ENCODE results near the gene BTBD19.
A peak's percentile ranks its signal among the peaks of the same experiment; 100 is the strongest.
"Not testable (repeated sequence)": the region's sequence is repeated elsewhere in the genome, so short reads cannot be mapped to it uniquely, and the experiment has no call there.

Gene BTBD19

DNA sequence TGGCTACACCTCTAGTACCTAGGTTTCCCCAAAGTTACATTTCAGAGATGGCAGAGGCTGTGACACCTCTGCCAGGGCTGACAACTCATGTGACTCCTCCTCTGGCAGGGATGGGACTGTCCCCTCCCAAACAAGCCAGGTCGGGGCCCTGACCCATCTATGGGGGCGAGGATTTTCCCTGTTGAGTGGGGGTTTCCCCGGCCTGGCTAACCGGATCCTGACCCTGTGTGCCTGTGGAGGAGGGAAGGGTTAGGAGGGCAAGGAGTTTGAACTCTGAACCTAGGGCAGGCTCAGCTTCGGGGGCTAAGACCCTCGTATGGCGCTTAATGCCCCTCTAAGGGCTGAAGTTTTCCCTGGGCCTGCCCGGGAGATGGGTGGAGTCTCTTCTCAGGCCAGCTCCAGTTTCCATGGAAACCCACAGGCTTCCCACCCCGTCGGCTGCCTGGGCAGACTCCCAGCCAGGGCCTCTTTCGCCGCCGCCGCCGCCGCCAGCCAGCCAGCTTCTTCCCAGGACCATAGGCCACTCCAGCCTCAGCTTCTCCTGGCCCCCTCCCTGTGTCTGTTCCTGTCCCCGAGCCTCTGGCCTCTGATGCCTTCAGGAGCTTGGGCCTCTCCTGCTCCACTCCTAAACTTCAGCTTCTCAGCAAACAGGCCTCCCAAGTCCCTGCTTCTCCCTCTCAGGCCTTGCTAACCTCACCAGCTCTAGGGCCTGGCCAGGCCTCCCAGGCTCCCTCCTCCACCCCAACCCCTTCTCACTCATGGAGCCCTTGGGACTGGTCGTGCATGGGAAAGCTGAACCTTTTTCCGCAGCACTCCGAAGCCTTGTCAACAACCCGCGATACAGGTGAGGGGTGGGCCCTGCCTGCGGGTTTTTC, at the start of gene BTBD19:
Gene BTBD19 (plus strand): TSS at position 461 of the 875 bp plus-strand sequence. CDS start 298 bp downstream, at position 759.
- Histone ChIP-seq H3K9ac (ENCODE audit: insufficient read length, low read depth) (peak within 1 kb of the TSS; percentile 84), H3K36me3 (ENCODE audit: insufficient read depth, insufficient read length, low read length) (peaks cover 47% of the 10 kb centered on the region), H3K27me3 (ENCODE audit: insufficient read depth, insufficient read length) (no peaks in the 10 kb centered on the region), H3K4me1 (ENCODE audit: insufficient read depth, insufficient read length) (peaks cover 51% of the 10 kb centered on the region), H3K9me3 (ENCODE audit: insufficient read depth, low read length) (no peaks in the 10 kb centered on the region), H3K4me3 (ENCODE audit: insufficient read length, low read depth) (peak within 1 kb of the TSS; percentile 16)
- DNase-seq (ENCODE audit: low read depth, low spot score) = peak; percentile 80
- TF ChIP-seq SUZ12 (IDR thresholded peaks at IDR 0.05; ENCODE audit: extremely low read depth, insufficient read depth, insufficient read length) = no peak
- TF ChIP-seq YY1 (IDR thresholded peaks at IDR 0.05; ENCODE audit: insufficient read depth, insufficient read length) = no peak
- TF ChIP-seq ZNF274 (IDR thresholded peaks at IDR 0.05; ENCODE audit: low read depth, low read length) = no peak

DNA sequence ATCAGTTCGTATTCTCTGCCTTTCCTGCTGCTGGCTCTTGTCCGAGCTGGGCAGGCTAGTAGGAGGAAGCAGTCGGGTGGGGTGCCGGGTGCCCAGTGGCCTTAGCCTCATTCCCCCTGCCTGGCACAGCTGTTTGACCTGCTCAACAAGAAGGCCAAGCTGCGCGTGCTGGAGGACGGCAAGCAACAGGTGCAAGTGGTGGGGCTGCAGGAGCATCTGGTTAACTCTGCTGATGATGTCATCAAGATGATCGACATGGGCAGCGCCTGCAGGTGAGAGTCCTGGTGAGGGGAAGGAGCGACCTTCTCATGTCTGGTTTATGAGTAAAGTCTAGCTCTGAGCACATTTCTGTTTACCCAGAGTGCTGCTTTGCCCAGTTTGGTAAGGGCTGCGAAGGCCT, 49.2 kb upstream of the BTBD19 start:
- TF ChIP-seq ZNF274 (IDR thresholded peaks at IDR 0.05; ENCODE audit: low read depth, low read length) = no peak
- TF ChIP-seq YY1 (IDR thresholded peaks at IDR 0.05; ENCODE audit: insufficient read depth, insufficient read length) = no peak
- no peak for TF ChIP-seq SUZ12 (IDR thresholded peaks at IDR 0.05; ENCODE audit: extremely low read depth, insufficient read depth, insufficient read length)
- Histone ChIP-seq H3K36me3 (ENCODE audit: insufficient read depth, insufficient read length, low read length) (peaks cover 90% of the 10 kb centered on the region), H3K4me1 (ENCODE audit: insufficient read depth, insufficient read length) (no peaks in the 10 kb centered on the region), H3K4me3 (ENCODE audit: insufficient read length, low read depth) (no peak overlapping the region), H3K27me3 (ENCODE audit: insufficient read depth, insufficient read length) (no peaks in the 10 kb centered on the region), H3K9me3 (ENCODE audit: insufficient read depth, low read length) (no peaks in the 10 kb centered on the region), H3K9ac (ENCODE audit: insufficient read length, low read depth) (no peak overlapping the region)
- DNase-seq (ENCODE audit: low read depth, low spot score) = no peak

DNA sequence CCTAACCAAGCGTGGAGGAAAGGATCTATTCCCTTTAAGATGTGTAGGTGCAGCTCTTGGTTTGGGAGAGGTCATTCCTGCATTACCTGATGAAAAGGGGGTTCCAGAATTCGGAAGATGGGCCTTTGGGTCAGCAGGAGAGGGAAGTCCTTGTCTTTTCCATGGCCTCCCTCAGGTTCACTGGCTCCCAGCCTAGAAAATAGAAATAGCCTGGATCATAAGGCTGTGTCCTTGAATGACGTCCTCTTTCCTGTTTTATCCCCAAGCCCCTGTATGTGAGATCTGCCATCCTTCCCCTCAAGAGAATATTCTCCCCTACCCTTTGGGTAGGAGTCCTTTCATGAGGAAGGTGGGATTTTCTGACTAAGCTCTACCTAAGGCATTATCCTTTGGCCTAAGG, 47.4 kb upstream of the BTBD19 start:
- no peaks in the 10 kb centered on the region for H3K27me3 ChIP-seq (ENCODE audit: insufficient read depth, insufficient read length)
- DNase-seq (ENCODE audit: low read depth, low spot score) = no peak
- TF ChIP-seq YY1 (IDR thresholded peaks at IDR 0.05; ENCODE audit: insufficient read depth, insufficient read length) (no peak), SUZ12 (IDR thresholded peaks at IDR 0.05; ENCODE audit: extremely low read depth, insufficient read depth, insufficient read length) (no peak), ZNF274 (IDR thresholded peaks at IDR 0.05; ENCODE audit: low read depth, low read length) (no peak)
- H3K4me1 ChIP-seq (ENCODE audit: insufficient read depth, insufficient read length) = no peaks in the 10 kb centered on the region
- no peak overlapping the region for H3K4me3 ChIP-seq (ENCODE audit: insufficient read length, low read depth)
- no peak overlapping the region for H3K9ac ChIP-seq (ENCODE audit: insufficient read length, low read depth)
- no peaks in the 10 kb centered on the region for H3K9me3 ChIP-seq (ENCODE audit: insufficient read depth, low read length)
- peaks cover 89% of the 10 kb centered on the region for H3K36me3 ChIP-seq (ENCODE audit: insufficient read depth, insufficient read length, low read length)

- not testable (repeated sequence) for H3K9ac ChIP-seq (ENCODE audit: insufficient read length, low read depth); H3K4me1 ChIP-seq (ENCODE audit: insufficient read depth, insufficient read length); H3K27me3 ChIP-seq (ENCODE audit: insufficient read depth, insufficient read length); H3K9me3 ChIP-seq (ENCODE audit: insufficient read depth, low read length); DNase-seq (ENCODE audit: low read depth, low spot score); H3K4me3 ChIP-seq (ENCODE audit: insufficient read length, low read depth)
- H3K36me3 ChIP-seq (ENCODE audit: insufficient read depth, insufficient read length, low read length) = peaks cover 72% of the 10 kb centered on the region
Observed at GRCh38 chr1:44766421-44766820, 41.9 kb upstream of the BTBD19 start.

DNA sequence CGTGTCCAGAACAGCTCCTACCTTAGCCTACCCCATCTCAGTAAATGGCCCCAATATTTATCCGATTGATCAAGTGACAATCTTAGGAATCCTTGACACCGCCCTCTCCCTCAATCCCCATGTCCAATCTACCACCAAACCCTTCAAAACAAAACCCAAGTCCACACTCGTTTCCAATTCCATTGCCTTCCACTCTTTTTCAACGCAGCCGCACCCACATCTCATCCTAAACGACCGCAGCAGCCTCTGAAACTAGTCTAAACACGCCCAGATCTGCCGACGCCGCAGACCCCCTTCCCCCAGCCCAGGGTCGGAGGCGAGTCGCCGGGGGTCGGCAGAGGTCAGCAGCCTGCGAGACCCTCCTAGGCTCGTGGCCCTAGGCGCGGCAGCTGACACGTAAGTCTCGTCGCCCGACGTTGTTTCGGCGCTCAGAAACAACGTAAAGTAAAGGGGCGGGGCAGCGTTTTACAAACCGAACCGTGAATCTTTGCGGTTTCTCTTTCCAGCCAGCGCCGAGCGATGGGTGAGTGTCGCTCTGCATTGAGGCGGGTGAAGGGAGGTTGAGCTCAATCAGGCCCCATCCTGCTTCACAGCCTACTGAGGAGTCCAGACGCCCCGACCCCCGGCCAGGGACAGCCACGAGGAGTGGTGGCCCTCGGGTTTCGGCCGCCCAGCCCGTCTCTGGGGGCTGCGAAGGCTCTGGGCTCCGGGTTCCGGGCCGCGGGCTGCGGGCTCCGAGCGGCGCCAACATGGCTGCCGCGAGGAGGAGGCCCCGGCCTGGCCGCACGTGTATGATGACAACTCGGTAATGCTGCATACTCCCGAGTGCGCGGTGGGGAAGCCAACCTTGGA, 33.0 kb upstream of the BTBD19 start, which contains the start of gene RPS8:
Gene RPS8 (plus strand): TSS at position 463 of the 852 bp plus-strand sequence. CDS start 57 bp downstream, at position 520.
- H3K4me1 ChIP-seq (ENCODE audit: insufficient read depth, insufficient read length) = peaks cover 11% of the 10 kb centered on the region
- no peaks in the 10 kb centered on the region for H3K27me3 ChIP-seq (ENCODE audit: insufficient read depth, insufficient read length)
- no peaks in the 10 kb centered on the region for H3K9me3 ChIP-seq (ENCODE audit: insufficient read depth, low read length)
- peak within 1 kb of the TSS; percentile 100 for H3K4me3 ChIP-seq (ENCODE audit: insufficient read length, low read depth)
- H3K36me3 ChIP-seq (ENCODE audit: insufficient read depth, insufficient read length, low read length) = peaks cover 48% of the 10 kb centered on the region
- peak; percentile 97 for DNase-seq (ENCODE audit: low read depth, low spot score)
- peak; percentile 33 for TF ChIP-seq YY1 (IDR thresholded peaks at IDR 0.05; ENCODE audit: insufficient read depth, insufficient read length)
- TF ChIP-seq SUZ12 (IDR thresholded peaks at IDR 0.05; ENCODE audit: extremely low read depth, insufficient read depth, insufficient read length) = no peak
- no peak for TF ChIP-seq ZNF274 (IDR thresholded peaks at IDR 0.05; ENCODE audit: low read depth, low read length)
- H3K9ac ChIP-seq (ENCODE audit: insufficient read length, low read depth) = peak within 1 kb of the TSS; percentile 100

GRCh38 chr1:44775930-44776729, 32.2 kb upstream of the BTBD19 start:
- DNase-seq (ENCODE audit: low read depth, low spot score) = no peak
- no peak for TF ChIP-seq YY1 (IDR thresholded peaks at IDR 0.05; ENCODE audit: insufficient read depth, insufficient read length)
- no peak for TF ChIP-seq ZNF274 (IDR thresholded peaks at IDR 0.05; ENCODE audit: low read depth, low read length)
- no peak for TF ChIP-seq SUZ12 (IDR thresholded peaks at IDR 0.05; ENCODE audit: extremely low read depth, insufficient read depth, insufficient read length)
- Histone ChIP-seq H3K27me3 (ENCODE audit: insufficient read depth, insufficient read length) (no peaks in the 10 kb centered on the region), H3K4me3 (ENCODE audit: insufficient read length, low read depth) (peak overlapping the region; percentile 100), H3K9ac (ENCODE audit: insufficient read length, low read depth) (peak overlapping the region; percentile 100), H3K9me3 (ENCODE audit: insufficient read depth, low read length) (no peaks in the 10 kb centered on the region), H3K36me3 (ENCODE audit: insufficient read depth, insufficient read length, low read length) (peaks cover 57% of the 10 kb centered on the region), H3K4me1 (ENCODE audit: insufficient read depth, insufficient read length) (peaks cover 11% of the 10 kb centered on the region)
